HG02981 (cell line): ENCODE data around the gene LPAR1.
"Not testable (repeated sequence)": the region's sequence is repeated elsewhere in the genome, so short reads cannot be mapped to it uniquely, and the experiment has no call there.

Experiments
- ATAC-seq: cut with Tn5 transposase; IDR thresholded peaks from one replicate; pipeline ENCODE4 v1.9.1; 2021; ENCODE audit warnings: mild to moderate bottlenecking, moderate library complexity; ENCODE audit not compliant: unreplicated experiment

Gene LPAR1, protein sequence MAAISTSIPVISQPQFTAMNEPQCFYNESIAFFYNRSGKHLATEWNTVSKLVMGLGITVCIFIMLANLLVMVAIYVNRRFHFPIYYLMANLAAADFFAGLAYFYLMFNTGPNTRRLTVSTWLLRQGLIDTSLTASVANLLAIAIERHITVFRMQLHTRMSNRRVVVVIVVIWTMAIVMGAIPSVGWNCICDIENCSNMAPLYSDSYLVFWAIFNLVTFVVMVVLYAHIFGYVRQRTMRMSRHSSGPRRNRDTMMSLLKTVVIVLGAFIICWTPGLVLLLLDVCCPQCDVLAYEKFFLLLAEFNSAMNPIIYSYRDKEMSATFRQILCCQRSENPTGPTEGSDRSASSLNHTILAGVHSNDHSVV

GRCh38 chr9:111038331-111039230 is at the start of gene LPAR1:
Gene LPAR1, minus strand, starts transcription at chr9:111038470. Its CDS starts 66,353 bp downstream, at chr9:110972117.
- no peak for ATAC-seq

- peak; percentile 59 for ATAC-seq
These were observed 40.2 kb upstream of the LPAR1 start for GRCh38 chr9:111078391-111079038.

GRCh38 chr9:111076519-111076918 is 38.2 kb upstream of the LPAR1 start:
- ATAC-seq, result no peak

GRCh38 chr9:111076042-111076441 is 37.8 kb upstream of the LPAR1 start:
- no peak for ATAC-seq

- ATAC-seq, result no peak
These were observed 36.1 kb upstream of the LPAR1 start for GRCh38 chr9:111074395-111074794.

DNA sequence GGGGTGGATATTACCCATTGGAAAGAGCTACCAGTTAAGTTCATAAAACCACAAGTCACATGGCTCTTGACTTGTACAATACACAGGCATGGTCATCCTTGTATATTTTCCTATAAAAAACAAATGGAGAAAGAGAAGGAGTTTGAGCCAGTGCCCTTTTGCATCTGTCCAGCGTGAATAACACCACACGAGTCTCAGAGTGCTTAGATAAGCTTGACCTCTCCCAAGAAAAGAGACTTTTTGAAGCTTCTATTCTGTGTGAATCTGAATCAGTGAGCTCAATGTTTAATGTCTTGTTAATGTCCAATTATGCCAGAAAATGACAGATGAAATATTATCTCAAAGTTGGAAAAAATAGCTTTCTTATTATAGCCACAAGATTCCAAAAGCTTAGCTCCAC is 30.9 kb upstream of the LPAR1 start:
- no peak for ATAC-seq

- no peak for ATAC-seq
These were observed 30.5 kb upstream of the LPAR1 start for GRCh38 chr9:111068771-111069170.

DNA sequence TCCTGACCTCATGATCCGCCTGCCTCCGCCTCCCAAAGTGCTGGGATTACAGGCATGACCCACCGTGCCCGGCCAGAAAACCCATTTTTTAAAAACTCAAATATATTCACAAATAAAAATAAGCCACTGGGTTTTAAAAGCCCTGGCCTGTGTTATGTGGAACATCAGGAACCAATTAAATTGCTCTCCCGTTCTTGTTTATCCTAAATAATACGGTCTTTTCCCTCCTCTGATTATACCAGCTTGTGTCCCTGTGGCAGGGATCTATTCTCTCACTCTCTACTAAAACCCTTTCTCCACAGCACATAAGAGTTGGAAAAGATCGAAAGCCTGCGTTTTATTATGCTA is 30.1 kb upstream of the LPAR1 start:
- ATAC-seq, result no peak

DNA sequence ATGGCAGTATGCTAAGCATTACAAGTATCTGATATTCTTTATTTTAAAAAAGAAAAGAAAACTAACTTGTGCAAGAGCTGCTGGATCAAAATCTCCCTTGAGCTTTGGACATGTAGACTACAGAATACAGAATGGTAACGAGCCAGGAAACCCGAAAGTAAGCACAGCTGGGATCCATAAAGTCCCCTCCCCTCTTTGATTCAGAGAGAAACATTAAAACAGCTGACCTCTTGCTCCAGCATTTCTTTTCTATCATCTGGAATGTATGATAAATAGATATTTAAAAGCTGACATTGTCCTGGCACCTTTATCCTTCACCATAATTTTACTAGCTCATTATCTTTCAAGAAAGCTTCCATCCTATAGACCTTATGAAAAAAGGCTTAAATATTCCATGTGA is 28.2 kb upstream of the LPAR1 start:
- no peak for ATAC-seq

GRCh38 chr9:111065414-111065813 is 27.1 kb upstream of the LPAR1 start:
- ATAC-seq, result no peak

GRCh38 chr9:111064160-111064837 is 26.0 kb upstream of the LPAR1 start:
- no peak for ATAC-seq

DNA sequence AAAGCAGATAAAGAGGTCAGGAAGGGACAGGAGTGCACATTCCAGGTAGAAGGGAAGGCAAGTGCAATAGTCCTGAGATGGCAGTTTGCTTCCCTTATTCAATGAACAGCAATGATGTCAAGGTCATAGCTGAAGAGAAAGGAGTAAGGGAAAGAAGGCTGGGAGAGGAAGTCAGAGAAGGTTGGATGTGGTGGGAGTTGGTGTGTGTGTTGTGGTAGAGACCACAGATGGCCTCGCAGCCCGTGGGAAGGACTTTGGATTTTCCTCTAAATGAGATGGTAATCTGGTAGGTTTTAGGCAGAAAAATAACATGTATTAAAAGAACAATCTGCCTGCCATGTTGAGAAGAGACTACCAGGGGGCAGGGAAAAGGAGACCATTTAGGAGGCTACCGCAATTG is 25.1 kb upstream of the LPAR1 start:
- ATAC-seq, result no peak

DNA sequence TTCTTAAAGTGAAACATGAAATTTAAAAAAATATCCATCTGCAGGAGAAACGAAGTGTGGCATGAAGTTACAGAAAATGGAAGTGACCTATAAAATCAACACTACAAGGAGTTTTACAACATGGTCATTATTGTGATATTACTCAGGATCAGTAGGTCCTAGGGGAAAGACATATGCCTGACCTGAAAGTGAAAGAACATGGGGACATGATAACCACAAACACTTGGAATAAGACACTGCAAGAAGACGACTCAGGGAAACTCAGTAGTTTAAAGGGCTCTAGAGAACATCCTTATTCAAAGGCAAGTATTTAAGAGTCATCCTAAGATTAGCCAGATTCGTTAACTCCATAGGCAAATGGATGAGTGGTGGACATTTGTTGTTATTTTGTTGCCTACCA is 19.9 kb upstream of the LPAR1 start:
- no peak for ATAC-seq

- ATAC-seq, result no peak
These were observed 18.3 kb upstream of the LPAR1 start for GRCh38 chr9:111056538-111056937.

GRCh38 chr9:111052791-111053190 is 14.5 kb upstream of the LPAR1 start:
- ATAC-seq, result no peak

DNA sequence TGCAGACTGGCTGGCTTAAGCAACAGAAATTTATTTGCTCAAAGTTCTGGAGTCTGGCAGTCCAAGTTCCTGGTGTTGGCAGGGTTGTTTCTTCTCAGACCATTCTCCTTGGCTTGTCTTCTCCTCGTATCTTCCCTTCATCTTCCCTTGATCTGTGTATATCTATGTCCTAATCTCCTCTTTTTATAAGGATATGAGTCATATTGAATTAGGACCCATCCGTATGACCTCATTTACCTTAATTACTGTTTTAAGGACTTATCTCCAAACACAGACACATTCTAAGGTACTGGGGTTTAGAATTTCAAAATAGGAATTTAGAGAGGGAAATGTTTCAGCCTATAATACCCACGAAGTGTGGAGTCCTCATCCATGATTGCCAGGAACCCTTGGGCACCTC is 13.1 kb upstream of the LPAR1 start:
- no peak for ATAC-seq

GRCh38 chr9:111050819-111051218 is 12.5 kb upstream of the LPAR1 start:
- ATAC-seq, result no peak

- not testable (repeated sequence) for ATAC-seq
These were observed 9.0 kb upstream of the LPAR1 start for GRCh38 chr9:111047287-111047686.

GRCh38 chr9:111041902-111042301 is 3.6 kb upstream of the LPAR1 start:
- ATAC-seq, result no peak

- no peak for ATAC-seq
These were observed 2.2 kb upstream of the LPAR1 start for GRCh38 chr9:111040494-111040893.
